ENCODE results near the gene PPIP5K1.
"Not testable (repeated sequence)": the region's sequence is repeated elsewhere in the genome, so short reads cannot be mapped to it uniquely, and the experiment has no call there.

The PPIP5K1 gene

DNA sequence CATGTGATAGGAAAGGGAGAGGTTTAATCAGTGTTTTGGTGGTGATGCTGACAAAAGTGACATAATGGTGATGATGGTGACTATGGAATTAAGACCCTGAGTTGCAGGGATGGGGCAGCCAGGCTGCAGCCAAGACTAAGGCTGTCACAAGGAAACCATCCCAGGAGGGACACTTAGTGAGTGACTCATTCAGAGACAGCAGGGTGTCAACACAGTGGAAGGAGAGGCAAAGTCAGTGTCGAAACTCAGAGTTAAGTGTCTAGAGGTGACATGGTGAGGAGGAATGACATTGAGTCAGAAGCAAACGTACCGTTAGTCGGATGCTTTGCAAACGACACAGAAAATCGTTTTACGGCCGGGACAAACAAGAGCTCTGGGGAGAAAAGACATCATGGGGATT, 26.2 kb downstream of the PPIP5K1 start:
- H3K4me3 ChIP-seq (ENCODE audit: control insufficient read depth in 1 of 7, extremely low read depth in 1 of 7, insufficient read depth in 4 of 7, low read depth in 2 of 7, low read length in 6 of 7); H3K27ac ChIP-seq (ENCODE audit: insufficient read depth in 1 of 2, low read depth in 1 of 2, low read length in 2 of 2, poor library complexity in 1 of 2, severe bottlenecking in 2 of 2); CTCF ChIA-PET; H3K9me3 ChIP-seq (ENCODE audit: control extremely low read depth in 1 of 5, control insufficient read depth in 4 of 5, insufficient read depth in 2 of 5, low read depth in 1 of 5, low read length in 4 of 5); H3K27me3 ChIP-seq (replicated peaks in 2 of 5; ENCODE audit: control insufficient read depth in 4 of 5, insufficient read depth in 5 of 5, low read length in 4 of 5); H3K36me3 ChIP-seq (ENCODE audit: control insufficient read depth in 4 of 4, insufficient read depth in 4 of 4, low read length in 3 of 4); DNase-seq; POLR2A ChIA-PET; H3K4me1 ChIP-seq (ENCODE audit: control extremely low read depth in 1 of 4, control insufficient read depth in 4 of 4, insufficient read depth in 4 of 4, low read length in 3 of 4): not testable (repeated sequence)
- no CpG with 5 or more reads among the region's 8 CpGs for WGBS (ENCODE audit: insufficient coverage)

DNA sequence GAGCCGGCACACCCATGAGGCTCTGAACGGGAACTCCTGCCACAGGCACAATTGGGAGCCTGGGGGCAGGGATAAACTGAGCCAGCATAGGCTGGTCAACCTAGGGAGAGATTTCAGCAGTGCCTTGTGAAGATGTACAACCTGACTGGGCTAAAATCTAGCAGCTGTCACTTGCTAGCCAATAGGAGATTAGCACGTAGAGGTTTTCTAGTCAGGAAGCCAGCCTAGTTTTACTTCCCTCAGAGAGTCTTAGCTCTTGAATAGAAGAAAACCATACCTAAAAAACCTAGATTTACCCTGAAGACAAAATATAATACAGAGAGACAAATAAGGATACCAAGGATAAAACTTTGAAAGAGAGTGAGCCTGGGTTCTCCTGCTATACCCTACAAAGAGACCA, 27.3 kb downstream of the PPIP5K1 start:
- H3K4me3 ChIP-seq (ENCODE audit: control insufficient read depth in 1 of 7, extremely low read depth in 1 of 7, insufficient read depth in 4 of 7, low read depth in 2 of 7, low read length in 6 of 7); H3K4me1 ChIP-seq (ENCODE audit: control extremely low read depth in 1 of 4, control insufficient read depth in 4 of 4, insufficient read depth in 4 of 4, low read length in 3 of 4); H3K27ac ChIP-seq (ENCODE audit: insufficient read depth in 1 of 2, low read depth in 1 of 2, low read length in 2 of 2, poor library complexity in 1 of 2, severe bottlenecking in 2 of 2); DNase-seq; H3K36me3 ChIP-seq (ENCODE audit: control insufficient read depth in 4 of 4, insufficient read depth in 4 of 4, low read length in 3 of 4); H3K9me3 ChIP-seq (ENCODE audit: control extremely low read depth in 1 of 5, control insufficient read depth in 4 of 5, insufficient read depth in 2 of 5, low read depth in 1 of 5, low read length in 4 of 5); POLR2A ChIA-PET; H3K27me3 ChIP-seq (replicated peaks in 2 of 5; ENCODE audit: control insufficient read depth in 4 of 5, insufficient read depth in 5 of 5, low read length in 4 of 5); CTCF ChIA-PET: not testable (repeated sequence)
- WGBS (ENCODE audit: insufficient coverage): no CpG with 5 or more reads among the region's 3 CpGs

GRCh38 chr15:43552986-43553385, 37.0 kb downstream of the PPIP5K1 start:
- no CpG with 5 or more reads among the region's 2 CpGs for WGBS (ENCODE audit: insufficient coverage)
- H3K27ac ChIP-seq (ENCODE audit: insufficient read depth in 1 of 2, low read depth in 1 of 2, low read length in 2 of 2, poor library complexity in 1 of 2, severe bottlenecking in 2 of 2): no peak overlapping the region
- H3K36me3 ChIP-seq (ENCODE audit: control insufficient read depth in 4 of 4, insufficient read depth in 4 of 4, low read length in 3 of 4): peaks cover 0 to 12% (median 2%) of the 10 kb centered on the region in 4 experiments
- POLR2A ChIA-PET: no interaction called here
- CTCF ChIA-PET: no interaction called here
- no peaks in the 10 kb centered on the region for H3K27me3 ChIP-seq (replicated peaks in 2 of 5; ENCODE audit: control insufficient read depth in 4 of 5, insufficient read depth in 5 of 5, low read length in 4 of 5)
- H3K4me1 ChIP-seq (ENCODE audit: control extremely low read depth in 1 of 4, control insufficient read depth in 4 of 4, insufficient read depth in 4 of 4, low read length in 3 of 4): no peaks in the 10 kb centered on the region
- no peak overlapping the region for H3K4me3 ChIP-seq (ENCODE audit: control insufficient read depth in 1 of 7, extremely low read depth in 1 of 7, insufficient read depth in 4 of 7, low read depth in 2 of 7, low read length in 6 of 7)
- no peak for DNase-seq
- H3K9me3 ChIP-seq (ENCODE audit: control extremely low read depth in 1 of 5, control insufficient read depth in 4 of 5, insufficient read depth in 2 of 5, low read depth in 1 of 5, low read length in 4 of 5): no peaks in the 10 kb centered on the region

DNA sequence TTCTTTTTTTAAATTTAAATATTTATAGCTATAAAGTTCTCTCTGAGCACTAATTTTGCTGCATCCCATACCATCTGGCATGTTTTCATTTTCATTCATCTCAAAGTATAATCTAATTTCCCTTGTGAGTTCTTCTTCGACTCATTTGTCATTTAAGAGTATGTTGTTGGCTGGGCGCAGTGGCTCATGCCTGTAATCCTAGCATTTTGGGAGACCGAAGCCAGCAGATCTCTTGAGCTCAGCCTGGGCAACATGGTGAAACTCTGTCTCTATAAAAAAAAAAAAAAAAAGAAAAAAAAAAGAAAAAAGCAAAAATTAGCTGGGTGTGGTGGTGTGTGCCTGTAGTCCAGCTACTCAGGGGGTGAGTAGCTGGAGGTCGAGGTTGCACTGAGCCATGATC, 37.8 kb downstream of the PPIP5K1 start:
- DNase-seq: no peak
- Histone ChIP-seq H3K4me1 (ENCODE audit: control extremely low read depth in 1 of 4, control insufficient read depth in 4 of 4, insufficient read depth in 4 of 4, low read length in 3 of 4) (no peaks in the 10 kb centered on the region), H3K9me3 (ENCODE audit: control extremely low read depth in 1 of 5, control insufficient read depth in 4 of 5, insufficient read depth in 2 of 5, low read depth in 1 of 5, low read length in 4 of 5) (peaks cover 0 to 2% (median 0%) of the 10 kb centered on the region in 5 experiments), H3K4me3 (ENCODE audit: control insufficient read depth in 1 of 7, extremely low read depth in 1 of 7, insufficient read depth in 4 of 7, low read depth in 2 of 7, low read length in 6 of 7) (no peak overlapping the region), H3K27ac (ENCODE audit: insufficient read depth in 1 of 2, low read depth in 1 of 2, low read length in 2 of 2, poor library complexity in 1 of 2, severe bottlenecking in 2 of 2) (no peak overlapping the region), H3K27me3 (replicated peaks in 2 of 5; ENCODE audit: control insufficient read depth in 4 of 5, insufficient read depth in 5 of 5, low read length in 4 of 5) (no peaks in the 10 kb centered on the region), H3K36me3 (ENCODE audit: control insufficient read depth in 4 of 4, insufficient read depth in 4 of 4, low read length in 3 of 4) (peaks cover 2 to 11% (median 4%) of the 10 kb centered on the region in 4 experiments)
- 100% methylated on average over 2 of the region's 4 CpGs for WGBS (ENCODE audit: insufficient coverage)
- ChIA-PET CTCF (interaction anchor here (0.6 kb wide), 1 partner anchor 281 kb away, joined by 3 read pairs; no protein-coding TSS in a partner anchor), POLR2A (no interaction called here)

DNA sequence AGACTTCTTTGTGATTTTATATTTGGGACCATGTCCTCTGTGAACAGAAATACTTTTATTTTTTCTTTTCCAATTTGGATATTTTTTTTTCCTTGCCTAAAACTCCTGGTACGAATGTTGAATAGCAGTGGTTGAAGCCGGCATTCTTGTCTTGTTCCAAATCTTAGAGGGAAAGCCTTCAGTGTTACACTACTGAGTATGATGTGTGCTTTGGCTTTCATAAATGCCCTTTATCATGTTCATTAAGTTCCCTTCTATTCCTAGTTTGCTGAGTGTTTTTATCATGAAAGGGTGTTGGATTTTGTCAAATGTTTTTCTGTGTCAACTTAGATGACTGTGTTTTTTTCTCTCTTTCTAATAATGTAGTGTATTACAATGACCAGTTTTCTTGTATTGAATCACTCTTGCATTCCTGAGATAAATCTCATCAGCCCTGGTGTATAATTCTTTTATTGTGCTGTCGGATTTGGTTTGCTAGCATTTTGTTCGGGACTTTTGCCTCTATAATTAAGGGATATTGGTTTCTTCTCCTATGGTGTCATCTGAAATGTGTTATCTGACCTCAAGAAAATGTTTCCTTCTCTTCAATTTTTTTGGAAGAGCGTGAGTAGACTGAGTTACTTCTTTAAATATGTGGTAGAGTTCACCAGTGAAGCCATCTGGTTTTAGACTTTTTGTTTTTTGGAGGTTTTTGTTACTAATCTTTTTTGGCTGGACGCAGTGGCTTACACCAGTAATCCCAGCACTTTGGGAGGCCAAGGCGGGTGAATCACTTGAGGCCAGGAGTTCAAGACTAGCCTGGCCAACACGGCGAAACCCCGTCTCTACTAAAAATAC, 39.3 kb downstream of the PPIP5K1 start:
- H3K9me3 ChIP-seq (ENCODE audit: control extremely low read depth in 1 of 5, control insufficient read depth in 4 of 5, insufficient read depth in 2 of 5, low read depth in 1 of 5, low read length in 4 of 5): peaks cover 0 to 2% (median 0%) of the 10 kb centered on the region in 5 experiments
- 71% methylated on average over 4 of the region's 10 CpGs for WGBS (ENCODE audit: insufficient coverage)
- ChIA-PET POLR2A (no interaction called here), CTCF (no interaction called here)
- H3K36me3 ChIP-seq (ENCODE audit: control insufficient read depth in 4 of 4, insufficient read depth in 4 of 4, low read length in 3 of 4): peaks cover 0 to 12% (median 3%) of the 10 kb centered on the region in 4 experiments
- H3K4me1 ChIP-seq (ENCODE audit: control extremely low read depth in 1 of 4, control insufficient read depth in 4 of 4, insufficient read depth in 4 of 4, low read length in 3 of 4): no peaks in the 10 kb centered on the region
- DNase-seq: no peak
- H3K27me3 ChIP-seq (replicated peaks in 2 of 5; ENCODE audit: control insufficient read depth in 4 of 5, insufficient read depth in 5 of 5, low read length in 4 of 5): no peaks in the 10 kb centered on the region
- H3K27ac ChIP-seq (ENCODE audit: insufficient read depth in 1 of 2, low read depth in 1 of 2, low read length in 2 of 2, poor library complexity in 1 of 2, severe bottlenecking in 2 of 2): no peak overlapping the region
- H3K4me3 ChIP-seq (ENCODE audit: control insufficient read depth in 1 of 7, extremely low read depth in 1 of 7, insufficient read depth in 4 of 7, low read depth in 2 of 7, low read length in 6 of 7): no peak overlapping the region

DNA sequence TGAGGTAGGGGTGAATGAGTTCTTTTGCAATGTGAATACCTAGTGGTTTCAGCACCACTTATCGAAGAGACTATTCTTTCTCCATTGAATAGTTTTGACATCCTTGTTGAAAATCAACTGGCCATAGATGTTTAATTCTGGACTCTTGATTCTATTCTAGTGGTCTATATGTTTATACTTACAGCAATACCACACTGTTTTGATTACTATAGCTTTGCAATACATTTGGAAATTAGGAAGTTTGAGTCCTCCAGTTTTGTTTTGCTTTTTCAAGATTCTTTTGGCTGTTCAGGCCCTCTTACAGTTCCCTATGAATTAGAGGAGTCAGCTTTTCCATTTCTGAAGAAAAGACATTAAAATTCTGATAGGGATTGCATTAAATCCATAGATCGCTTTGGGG, 42.5 kb downstream of the PPIP5K1 start:
- CTCF ChIA-PET: interaction anchor here (0.7 kb wide), 1 partner anchor 12 kb away, joined by 3 read pairs; no protein-coding TSS in a partner anchor
- no CpG with 5 or more reads among the region's 2 CpGs for WGBS (ENCODE audit: insufficient coverage)
- POLR2A ChIA-PET: no interaction called here
- no peak overlapping the region for H3K27ac ChIP-seq (ENCODE audit: insufficient read depth in 1 of 2, low read depth in 1 of 2, low read length in 2 of 2, poor library complexity in 1 of 2, severe bottlenecking in 2 of 2)
- peaks cover 0 to 6% (median 3%) of the 10 kb centered on the region in 4 experiments for H3K36me3 ChIP-seq (ENCODE audit: control insufficient read depth in 4 of 4, insufficient read depth in 4 of 4, low read length in 3 of 4)
- peaks cover 0 to 5% (median 0%) of the 10 kb centered on the region in 5 experiments for H3K9me3 ChIP-seq (ENCODE audit: control extremely low read depth in 1 of 5, control insufficient read depth in 4 of 5, insufficient read depth in 2 of 5, low read depth in 1 of 5, low read length in 4 of 5)
- no peak overlapping the region for H3K4me3 ChIP-seq (ENCODE audit: control insufficient read depth in 1 of 7, extremely low read depth in 1 of 7, insufficient read depth in 4 of 7, low read depth in 2 of 7, low read length in 6 of 7)
- no peak for DNase-seq
- no peaks in the 10 kb centered on the region for H3K27me3 ChIP-seq (replicated peaks in 2 of 5; ENCODE audit: control insufficient read depth in 4 of 5, insufficient read depth in 5 of 5, low read length in 4 of 5)
- H3K4me1 ChIP-seq (ENCODE audit: control extremely low read depth in 1 of 4, control insufficient read depth in 4 of 4, insufficient read depth in 4 of 4, low read length in 3 of 4): no peaks in the 10 kb centered on the region

GRCh38 chr15:43545426-43545825, 44.6 kb downstream of the PPIP5K1 start:
- POLR2A ChIA-PET: no interaction called here
- Histone ChIP-seq H3K4me3 (ENCODE audit: control insufficient read depth in 1 of 7, extremely low read depth in 1 of 7, insufficient read depth in 4 of 7, low read depth in 2 of 7, low read length in 6 of 7) (no peak overlapping the region), H3K36me3 (ENCODE audit: control insufficient read depth in 4 of 4, insufficient read depth in 4 of 4, low read length in 3 of 4) (peaks cover 0 to 6% (median 2%) of the 10 kb centered on the region in 4 experiments), H3K4me1 (ENCODE audit: control extremely low read depth in 1 of 4, control insufficient read depth in 4 of 4, insufficient read depth in 4 of 4, low read length in 3 of 4) (no peaks in the 10 kb centered on the region), H3K27me3 (replicated peaks in 2 of 5; ENCODE audit: control insufficient read depth in 4 of 5, insufficient read depth in 5 of 5, low read length in 4 of 5) (no peaks in the 10 kb centered on the region), H3K9me3 (ENCODE audit: control extremely low read depth in 1 of 5, control insufficient read depth in 4 of 5, insufficient read depth in 2 of 5, low read depth in 1 of 5, low read length in 4 of 5) (peaks cover 0 to 5% (median 0%) of the 10 kb centered on the region in 5 experiments), H3K27ac (ENCODE audit: insufficient read depth in 1 of 2, low read depth in 1 of 2, low read length in 2 of 2, poor library complexity in 1 of 2, severe bottlenecking in 2 of 2) (no peak overlapping the region)
- no peak for DNase-seq
- WGBS (ENCODE audit: insufficient coverage): no CpG with 5 or more reads among the region's 1 CpG
- CTCF ChIA-PET: no interaction called here

Measured in common myeloid progenitor, CD34-positive (primary cell).